ENCODE measurements around the gene STX1B.

DNA sequence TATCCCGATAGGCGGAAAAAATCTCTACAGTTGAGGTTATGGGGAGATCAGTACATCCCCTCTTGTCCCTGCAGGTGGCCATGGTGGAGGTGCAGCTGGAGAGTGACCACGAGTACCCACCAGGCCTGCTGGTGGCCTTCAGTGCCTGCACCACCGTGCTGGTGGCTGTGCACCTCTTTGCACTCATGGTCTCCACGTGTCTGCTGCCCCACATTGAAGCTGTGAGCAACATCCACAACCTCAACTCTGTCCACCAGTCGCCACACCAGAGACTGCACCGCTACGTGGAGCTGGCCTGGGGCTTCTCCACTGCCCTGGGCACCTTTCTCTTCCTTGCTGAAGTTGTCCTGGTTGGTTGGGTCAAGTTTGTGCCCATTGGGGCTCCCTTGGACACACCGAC lies 57.3 kb downstream of the STX1B start:
- TF ChIP-seq, protein P1, sequence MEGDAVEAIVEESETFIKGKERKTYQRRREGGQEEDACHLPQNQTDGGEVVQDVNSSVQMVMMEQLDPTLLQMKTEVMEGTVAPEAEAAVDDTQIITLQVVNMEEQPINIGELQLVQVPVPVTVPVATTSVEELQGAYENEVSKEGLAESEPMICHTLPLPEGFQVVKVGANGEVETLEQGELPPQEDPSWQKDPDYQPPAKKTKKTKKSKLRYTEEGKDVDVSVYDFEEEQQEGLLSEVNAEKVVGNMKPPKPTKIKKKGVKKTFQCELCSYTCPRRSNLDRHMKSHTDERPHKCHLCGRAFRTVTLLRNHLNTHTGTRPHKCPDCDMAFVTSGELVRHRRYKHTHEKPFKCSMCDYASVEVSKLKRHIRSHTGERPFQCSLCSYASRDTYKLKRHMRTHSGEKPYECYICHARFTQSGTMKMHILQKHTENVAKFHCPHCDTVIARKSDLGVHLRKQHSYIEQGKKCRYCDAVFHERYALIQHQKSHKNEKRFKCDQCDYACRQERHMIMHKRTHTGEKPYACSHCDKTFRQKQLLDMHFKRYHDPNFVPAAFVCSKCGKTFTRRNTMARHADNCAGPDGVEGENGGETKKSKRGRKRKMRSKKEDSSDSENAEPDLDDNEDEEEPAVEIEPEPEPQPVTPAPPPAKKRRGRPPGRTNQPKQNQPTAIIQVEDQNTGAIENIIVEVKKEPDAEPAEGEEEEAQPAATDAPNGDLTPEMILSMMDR (IDR thresholded peaks at IDR 0.05): no peak
- TF ChIP-seq, protein P2, sequence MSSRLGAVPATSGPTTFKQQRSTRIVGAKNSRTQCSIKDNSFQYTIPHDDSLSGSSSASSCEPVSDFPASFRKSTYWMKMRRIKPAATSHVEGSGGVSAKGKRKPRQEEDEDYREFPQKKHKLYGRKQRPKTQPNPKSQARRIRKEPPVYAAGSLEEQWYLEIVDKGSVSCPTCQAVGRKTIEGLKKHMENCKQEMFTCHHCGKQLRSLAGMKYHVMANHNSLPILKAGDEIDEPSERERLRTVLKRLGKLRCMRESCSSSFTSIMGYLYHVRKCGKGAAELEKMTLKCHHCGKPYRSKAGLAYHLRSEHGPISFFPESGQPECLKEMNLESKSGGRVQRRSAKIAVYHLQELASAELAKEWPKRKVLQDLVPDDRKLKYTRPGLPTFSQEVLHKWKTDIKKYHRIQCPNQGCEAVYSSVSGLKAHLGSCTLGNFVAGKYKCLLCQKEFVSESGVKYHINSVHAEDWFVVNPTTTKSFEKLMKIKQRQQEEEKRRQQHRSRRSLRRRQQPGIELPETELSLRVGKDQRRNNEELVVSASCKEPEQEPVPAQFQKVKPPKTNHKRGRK (CRISPR knock-in tag; IDR thresholded peaks at IDR 0.05; ENCODE audit: borderline replicate concordance): no peak
- TF ChIP-seq, protein P3, sequence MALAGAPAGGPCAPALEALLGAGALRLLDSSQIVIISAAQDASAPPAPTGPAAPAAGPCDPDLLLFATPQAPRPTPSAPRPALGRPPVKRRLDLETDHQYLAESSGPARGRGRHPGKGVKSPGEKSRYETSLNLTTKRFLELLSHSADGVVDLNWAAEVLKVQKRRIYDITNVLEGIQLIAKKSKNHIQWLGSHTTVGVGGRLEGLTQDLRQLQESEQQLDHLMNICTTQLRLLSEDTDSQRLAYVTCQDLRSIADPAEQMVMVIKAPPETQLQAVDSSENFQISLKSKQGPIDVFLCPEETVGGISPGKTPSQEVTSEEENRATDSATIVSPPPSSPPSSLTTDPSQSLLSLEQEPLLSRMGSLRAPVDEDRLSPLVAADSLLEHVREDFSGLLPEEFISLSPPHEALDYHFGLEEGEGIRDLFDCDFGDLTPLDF (CRISPR knock-in tag; IDR thresholded peaks at IDR 0.05): no peak
- TF ChIP-seq, protein P4, sequence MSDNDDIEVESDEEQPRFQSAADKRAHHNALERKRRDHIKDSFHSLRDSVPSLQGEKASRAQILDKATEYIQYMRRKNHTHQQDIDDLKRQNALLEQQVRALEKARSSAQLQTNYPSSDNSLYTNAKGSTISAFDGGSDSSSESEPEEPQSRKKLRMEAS (CRISPR knock-in tag; IDR thresholded peaks at IDR 0.05): no peak
- TF ChIP-seq, protein P5, sequence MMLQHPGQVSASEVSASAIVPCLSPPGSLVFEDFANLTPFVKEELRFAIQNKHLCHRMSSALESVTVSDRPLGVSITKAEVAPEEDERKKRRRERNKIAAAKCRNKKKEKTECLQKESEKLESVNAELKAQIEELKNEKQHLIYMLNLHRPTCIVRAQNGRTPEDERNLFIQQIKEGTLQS (CRISPR knock-in tag; conservative IDR thresholded peaks at IDR 0.05): no peak
- TF ChIP-seq NR2C2 (CRISPR knock-in tag; IDR thresholded peaks at IDR 0.05): no peak
- TF ChIP-seq, protein P6, sequence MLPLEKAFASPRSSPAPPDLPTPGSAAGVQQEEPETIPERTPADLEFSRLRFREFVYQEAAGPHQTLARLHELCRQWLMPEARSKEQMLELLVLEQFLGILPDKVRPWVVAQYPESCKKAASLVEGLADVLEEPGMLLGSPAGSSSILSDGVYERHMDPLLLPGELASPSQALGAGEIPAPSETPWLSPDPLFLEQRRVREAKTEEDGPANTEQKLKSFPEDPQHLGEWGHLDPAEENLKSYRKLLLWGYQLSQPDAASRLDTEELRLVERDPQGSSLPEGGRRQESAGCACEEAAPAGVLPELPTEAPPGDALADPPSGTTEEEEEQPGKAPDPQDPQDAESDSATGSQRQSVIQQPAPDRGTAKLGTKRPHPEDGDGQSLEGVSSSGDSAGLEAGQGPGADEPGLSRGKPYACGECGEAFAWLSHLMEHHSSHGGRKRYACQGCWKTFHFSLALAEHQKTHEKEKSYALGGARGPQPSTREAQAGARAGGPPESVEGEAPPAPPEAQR (CRISPR knock-in tag; IDR thresholded peaks at IDR 0.05): no peak
- TF ChIP-seq ZNF121 (CRISPR knock-in tag; IDR thresholded peaks at IDR 0.05): no peak
- TF ChIP-seq NFE2L1 (CRISPR knock-in tag; IDR thresholded peaks at IDR 0.05): no peak

Data from WTC11 (cell line).